Stimulated activated CD4-positive, alpha-beta T cell treated with anti-CD3 and anti-CD28 coated beads, TNF-alpha, amount 100 ng/mL, for 48 hours (primary cell): ENCODE results near the gene CLSTN1.
"Not testable (repeated sequence)": the region's sequence is repeated elsewhere in the genome, so short reads cannot be mapped to it uniquely, and the experiment has no call there.

ENCODE experiments used
- DNase-seq, 3 donors: peaks; one replicate each; pipeline ENCODE4 v3.0.0-alpha.2; 2020; ENCODE audit warnings: low read depth in 3 of 3

The CLSTN1 gene

GRCh38 chr1:9715536-9716226, 108.1 kb downstream of the CLSTN1 start:
- DNase-seq = no peak

- DNase-seq = no peak
Observed at GRCh38 chr1:9714257-9714718, 109.5 kb downstream of the CLSTN1 start.

DNA sequence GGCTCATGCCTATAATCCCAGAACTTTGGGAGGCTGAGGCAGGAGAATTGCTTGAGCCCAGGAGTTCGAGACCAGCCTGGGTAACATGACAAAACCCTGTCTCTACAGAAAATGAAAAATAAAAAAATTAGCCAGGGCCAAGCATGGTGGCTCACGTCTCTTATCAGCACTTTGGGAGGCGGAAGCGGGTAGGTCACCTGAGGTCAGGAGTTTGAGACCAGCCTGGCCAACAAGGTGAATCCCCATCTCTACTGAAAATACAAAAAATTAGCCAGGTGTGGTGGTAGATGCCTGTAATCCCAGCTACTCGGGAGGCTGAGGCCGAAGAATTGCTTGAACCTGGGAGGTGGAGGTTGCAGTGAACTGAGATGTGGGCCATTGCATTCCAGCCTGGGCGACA, 111.0 kb downstream of the CLSTN1 start:
- DNase-seq = not testable (repeated sequence)

- no peak for DNase-seq
Observed at GRCh38 chr1:9711466-9712020, 112.2 kb downstream of the CLSTN1 start.

- no peak for DNase-seq
Observed at GRCh38 chr1:9710037-9710436, 113.7 kb downstream of the CLSTN1 start.

DNA sequence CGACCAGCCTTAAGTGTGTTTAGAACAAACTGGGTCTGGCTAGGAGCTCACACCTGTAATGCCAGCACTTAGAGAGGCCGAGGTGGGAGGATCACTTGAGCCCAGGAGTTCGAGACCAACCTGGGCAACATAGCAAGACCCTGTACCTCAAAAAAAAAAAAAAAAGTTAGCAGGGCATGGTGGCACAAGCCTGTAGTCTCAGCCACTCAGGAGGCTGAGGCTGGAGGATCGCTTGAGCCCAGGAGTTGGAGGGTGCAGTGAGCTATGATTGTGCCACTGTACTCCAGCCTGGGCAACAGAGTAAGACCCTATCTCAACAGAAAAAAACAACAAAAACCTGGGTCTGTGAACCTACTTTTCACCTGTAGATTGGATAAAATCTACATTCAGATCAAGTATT, 117.6 kb downstream of the CLSTN1 start:
- no peak for DNase-seq

- no peak for DNase-seq
Observed at GRCh38 chr1:9705337-9706093, 118.2 kb downstream of the CLSTN1 start.

GRCh38 chr1:9703681-9704080, 120.1 kb downstream of the CLSTN1 start:
- no peak for DNase-seq

DNA sequence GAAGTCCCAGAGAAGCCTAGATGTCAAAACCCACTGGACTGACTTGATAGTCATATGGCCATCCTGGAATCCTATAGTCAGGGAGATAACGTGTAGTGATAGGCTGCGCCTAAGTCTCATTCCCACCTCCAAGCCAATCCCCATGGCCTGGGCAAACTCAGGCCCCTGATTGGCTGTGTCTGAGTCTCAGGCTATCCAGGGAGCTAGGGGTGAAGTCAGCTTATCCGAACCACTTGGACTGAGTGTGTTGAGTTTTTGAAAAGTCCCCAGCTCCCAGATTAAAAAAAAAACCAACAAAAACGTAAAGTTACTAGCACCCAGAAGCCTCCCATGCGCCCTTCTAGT, 120.6 kb downstream of the CLSTN1 start:
- no peak for DNase-seq

DNA sequence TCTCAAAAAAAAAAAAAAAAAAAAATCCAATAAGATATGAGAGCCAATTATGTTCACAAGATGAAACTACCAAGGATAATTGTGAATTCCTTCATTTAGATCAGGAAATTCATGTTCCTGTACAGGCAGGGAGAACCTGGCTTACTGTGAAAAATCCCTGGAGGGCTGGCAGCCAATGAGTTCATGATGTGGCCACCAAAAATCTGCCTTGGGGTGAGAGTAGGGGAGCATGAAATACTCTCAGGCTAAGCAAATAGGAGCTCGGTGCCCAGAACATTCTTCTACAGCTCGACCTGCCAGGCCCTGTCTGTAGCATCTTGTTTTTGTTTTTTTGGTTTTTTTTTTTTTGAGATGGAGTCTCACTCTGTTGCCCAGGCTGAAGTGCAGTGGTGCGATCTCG, 122.1 kb downstream of the CLSTN1 start:
- no peak for DNase-seq

DNA sequence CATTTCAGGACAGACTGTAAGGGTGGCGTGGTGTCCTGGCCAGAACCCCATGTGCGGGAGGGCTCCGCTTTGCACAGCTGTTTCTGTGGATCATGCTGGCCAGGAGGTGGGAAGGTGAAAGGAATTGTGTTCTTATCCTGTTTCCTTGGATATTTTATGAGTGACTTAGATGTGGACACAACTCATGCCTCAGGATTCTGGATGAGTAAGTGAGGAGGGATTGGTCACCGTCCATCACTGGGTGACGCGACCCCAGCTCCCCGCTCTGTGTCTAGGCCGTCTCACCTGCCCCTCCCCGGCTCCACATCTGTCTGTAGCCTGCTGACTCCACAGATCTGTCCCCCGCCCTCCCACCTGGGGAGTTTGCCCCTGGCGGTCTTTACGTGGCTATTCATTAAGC, 123.4 kb downstream of the CLSTN1 start:
- DNase-seq = no peak

DNA sequence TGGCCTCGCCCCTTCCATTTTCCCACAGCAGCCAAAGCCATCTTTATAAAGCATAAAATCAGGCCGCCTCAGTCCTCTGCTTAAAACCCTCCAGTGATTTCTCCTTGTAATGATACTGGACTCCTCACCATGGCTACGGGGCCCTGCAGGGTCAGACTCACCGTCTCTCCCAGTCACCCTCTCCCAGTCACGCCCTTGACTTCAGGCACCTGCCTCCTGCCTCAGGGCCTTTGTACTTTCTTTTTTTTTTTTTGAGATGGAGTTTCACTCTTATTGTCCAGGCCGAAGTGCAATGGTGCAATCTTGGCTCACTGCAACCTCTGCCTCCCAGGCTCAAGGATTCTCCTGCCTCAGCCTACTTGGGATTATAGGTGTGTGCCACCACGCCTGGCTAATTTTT, 124.4 kb downstream of the CLSTN1 start:
- DNase-seq = no peak

GRCh38 chr1:9696793-9697192, 127.0 kb downstream of the CLSTN1 start:
- DNase-seq = no peak

DNA sequence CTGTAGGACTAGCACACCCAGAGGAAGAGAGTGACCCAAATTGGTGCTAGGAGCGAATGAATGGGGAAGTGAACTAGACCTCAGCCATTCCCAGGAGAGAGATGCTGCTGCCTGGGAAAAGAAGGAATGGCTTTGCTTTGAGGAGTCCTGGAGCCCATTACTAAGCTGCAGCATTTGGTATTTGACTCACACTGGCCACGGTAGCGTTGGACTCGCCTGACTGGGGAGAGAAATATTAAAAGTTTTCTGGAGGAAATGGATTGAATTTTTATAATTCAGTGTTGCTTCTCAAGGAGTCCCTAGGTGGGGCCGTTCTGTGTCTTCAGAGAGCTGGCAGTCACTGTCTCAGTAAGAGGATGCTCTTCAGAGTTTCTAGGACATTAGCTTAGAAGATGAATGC, 132.1 kb downstream of the CLSTN1 start:
- no peak for DNase-seq

DNA sequence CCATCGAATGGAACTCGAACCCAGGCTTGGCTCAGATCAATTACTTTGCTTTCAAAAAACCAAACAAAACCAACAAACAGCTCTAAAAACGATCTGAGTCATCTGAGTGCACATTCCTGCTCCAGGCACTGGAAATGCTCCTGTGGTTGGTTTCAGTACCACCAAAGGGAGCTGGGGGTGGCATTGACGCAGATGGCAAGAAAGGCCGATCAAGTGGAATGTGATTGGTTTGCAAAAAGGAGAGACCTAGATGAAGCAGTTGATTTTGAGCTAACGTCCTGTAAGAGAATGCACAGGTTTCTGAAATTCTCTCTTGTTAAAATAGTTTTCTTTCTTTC, 132.7 kb downstream of the CLSTN1 start:
- DNase-seq = no peak

DNA sequence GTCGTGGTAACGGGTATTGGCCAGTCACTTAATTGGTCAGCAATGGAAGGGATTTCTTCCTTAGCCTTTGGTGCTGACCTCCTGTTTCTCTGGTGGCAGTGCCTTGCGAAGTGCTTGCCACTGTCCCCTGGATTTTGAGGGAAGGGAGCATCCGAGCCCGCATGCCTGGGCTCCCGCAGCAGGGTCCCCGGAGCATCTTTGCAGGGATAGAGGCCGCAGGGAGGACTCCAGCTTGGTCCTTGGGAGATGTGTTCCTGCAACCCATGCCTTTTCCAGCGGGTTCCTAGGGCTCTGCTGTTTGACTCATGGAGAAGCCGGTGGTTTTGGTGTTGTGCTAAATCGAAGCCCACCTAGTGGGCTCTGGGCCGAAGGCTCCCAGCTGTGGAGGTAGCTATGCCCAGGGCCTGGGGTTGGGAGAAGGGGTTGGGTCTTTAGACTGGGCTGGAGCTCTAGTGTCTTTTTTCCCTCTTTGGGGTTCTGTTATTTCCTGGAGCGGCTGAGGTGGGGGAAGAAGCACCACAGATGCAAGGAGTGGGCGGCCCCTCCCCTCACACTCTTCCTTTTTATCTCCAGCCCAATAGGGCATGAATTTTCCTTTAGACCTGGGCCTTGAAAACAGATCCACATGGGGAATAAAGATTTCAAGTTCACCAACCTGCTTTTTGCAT, 133.2 kb downstream of the CLSTN1 start:
- no peak for DNase-seq

GRCh38 chr1:9689971-9690381, 133.8 kb downstream of the CLSTN1 start:
- no peak for DNase-seq

DNA sequence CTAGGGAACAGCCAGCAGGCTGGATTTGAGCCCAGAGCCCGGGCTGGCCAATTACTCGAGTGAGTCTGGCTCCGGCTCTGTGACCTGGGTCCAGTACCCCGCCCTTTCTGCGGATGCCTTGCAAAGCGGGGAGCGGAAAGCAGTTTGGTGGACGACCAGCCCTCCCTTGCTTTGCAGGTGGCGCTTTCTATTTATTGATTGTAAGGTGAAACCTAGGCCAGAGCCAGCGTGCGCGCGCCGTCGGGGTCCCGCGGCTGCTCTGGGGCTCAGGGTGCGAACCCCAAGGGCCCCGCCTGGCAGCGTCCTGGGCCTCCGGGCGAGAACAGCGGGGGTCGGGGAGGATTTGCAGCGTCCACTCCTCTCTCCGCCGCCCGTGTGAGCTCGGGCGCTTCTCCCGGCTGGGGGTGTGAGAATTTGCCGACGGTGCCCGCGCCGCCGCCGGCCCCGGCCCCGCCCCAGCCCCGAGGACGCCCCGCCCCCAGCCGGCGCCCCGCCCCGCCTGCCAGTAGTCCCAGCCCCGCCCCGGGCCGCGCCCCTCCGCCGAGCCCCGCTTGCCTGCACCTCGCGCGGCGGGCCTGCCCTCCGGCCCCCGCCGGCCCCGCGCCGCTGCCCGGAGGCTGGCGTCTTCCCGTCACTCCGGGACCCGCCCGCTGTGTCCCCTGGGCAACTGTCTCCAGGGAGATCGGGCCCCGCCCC, 134.6 kb downstream of the CLSTN1 start:
- peak; percentile 52 to 90 (median 73) for DNase-seq

DNA sequence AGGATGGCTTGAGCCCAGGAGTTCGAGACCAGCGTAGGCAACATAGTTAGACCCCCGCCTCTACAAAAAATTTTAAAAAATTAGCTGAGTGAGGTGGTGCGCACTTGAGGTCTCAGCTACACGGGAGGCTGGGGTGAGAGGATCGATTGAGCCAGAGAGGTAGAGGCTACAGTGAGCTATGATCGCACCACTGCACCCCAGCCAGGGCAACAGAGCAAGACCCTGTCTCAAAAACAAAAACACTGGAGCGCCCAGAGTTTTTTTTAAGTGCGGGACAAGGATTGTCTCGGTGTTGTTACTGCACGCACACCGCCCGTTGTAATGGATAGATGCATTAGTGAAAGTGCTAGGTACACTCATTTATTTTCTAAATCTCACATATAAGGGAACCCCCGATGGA, 135.2 kb downstream of the CLSTN1 start:
- DNase-seq = no peak

DNA sequence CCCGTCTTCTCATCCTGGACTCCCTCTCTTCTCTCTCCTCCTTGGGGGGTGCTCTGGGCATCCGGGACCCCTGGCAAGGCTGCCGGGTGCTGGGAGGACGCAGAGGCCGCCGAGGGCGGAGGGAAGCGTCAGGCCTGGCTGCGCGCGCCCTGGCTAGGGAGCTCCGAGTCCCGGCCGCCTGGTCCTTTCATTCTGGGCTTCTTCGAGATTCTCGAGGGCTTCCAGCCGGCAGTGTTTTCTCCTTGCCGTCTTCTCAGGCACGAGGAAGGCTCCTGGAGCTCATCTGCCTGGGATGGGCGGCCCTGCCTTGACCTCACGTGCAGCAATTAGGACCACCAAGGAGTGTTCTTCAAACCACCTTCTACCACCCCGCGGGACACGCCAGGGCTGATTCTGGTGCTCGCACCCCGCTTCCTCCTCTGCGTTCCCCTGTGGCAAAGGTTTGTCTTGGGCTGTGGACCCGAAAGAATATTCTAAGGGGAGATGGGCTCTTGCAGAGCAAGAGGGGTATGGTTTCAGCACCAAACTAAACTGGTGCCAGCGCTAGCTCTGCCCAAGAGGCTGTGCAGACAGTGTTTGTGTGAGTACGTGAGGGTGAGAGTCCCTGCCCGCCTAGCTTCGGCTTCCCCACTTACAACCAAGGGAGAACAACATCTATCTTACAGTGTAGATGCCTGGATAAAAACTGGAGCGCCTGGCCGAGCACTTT, 135.7 kb downstream of the CLSTN1 start:
- no peak for DNase-seq

DNA sequence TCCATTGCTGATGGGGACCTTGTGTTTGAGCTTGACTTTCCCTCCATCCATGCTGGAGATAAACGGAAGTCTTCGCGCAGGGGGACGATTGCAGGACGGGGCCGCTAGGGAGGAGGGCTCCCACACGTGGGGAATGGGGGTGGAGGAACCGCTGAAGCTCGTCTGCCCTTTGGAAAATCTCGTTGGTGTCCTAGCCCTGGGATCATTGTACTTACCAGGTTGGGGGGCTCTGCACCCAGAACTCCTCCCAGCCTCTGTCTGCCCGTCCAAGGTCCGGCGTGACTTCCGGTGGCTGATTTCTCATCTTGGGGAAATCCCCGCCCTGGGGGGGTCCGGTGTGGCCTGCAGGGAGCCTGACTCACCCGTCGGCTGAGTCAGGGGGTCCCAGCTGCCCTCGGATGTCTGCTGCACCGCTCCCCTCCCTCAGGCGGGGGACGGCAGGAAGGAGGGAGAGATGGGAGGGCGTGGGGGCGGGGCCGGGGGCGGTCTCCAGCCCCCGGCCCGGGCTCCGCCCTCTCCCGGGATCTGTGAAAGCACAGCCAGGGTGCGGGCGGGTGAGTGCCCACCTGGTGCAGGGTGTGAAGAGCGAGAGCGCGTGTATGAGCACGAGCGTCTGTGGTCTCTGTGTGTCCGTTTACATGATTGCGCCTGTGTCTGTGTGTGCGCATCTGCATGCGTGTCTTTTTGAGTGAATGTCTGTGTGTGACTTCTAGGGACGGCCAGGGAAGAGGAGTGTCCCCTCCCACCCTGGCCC, 136.5 kb downstream of the CLSTN1 start:
- peak in 1 of 3 donors; percentile 57 for DNase-seq
